ENCODE data around the gene IFNW1.

- TF ChIP-seq GATA2 (IDR thresholded peaks at IDR 0.05; ENCODE audit: low read depth, low read length) (no peak), GATA3 (IDR thresholded peaks at IDR 0.05; ENCODE audit: low read depth, low read length) (no peak)
These were observed at the start of gene IFNW1 for GRCh38 chr9:21141427-21141882.

All from SH-SY5Y (cell line).